Measurements from ENCODE around the gene INSRR. TPM values are rescaled to one million over a fixed set of nuclear protein-coding genes. Genes with fewer than 3 reads are reported as not detected.

INSRR gene
- total RNA-seq, 1 donor from 2014 or later: not detected

- Mint-ChIP-seq H3K27me3 (ENCODE audit: low read depth) (peaks cover 61% of the 10 kb centered on the region), H3K36me3 (ENCODE audit: low read depth) (no peaks in the 10 kb centered on the region), H3K4me3 (ENCODE audit: unreplicated experiment) (no peak overlapping the region), H3K4me1 (ENCODE audit: low read depth) (no peaks in the 10 kb centered on the region), H3K9me3 (ENCODE audit: low read depth) (no peaks in the 10 kb centered on the region), H3K27ac (ENCODE audit: unreplicated experiment) (no peak overlapping the region)
- no peak for DNase-seq (ENCODE audit: low spot score)
- no peak for TF ChIP-seq CTCF (IDR thresholded peaks at IDR 0.05)
Measured at GRCh38 chr1:156832434-156832833, 26.5 kb downstream of the INSRR start.

- no peak overlapping the region for H3K4me3 Mint-ChIP-seq (ENCODE audit: unreplicated experiment)
- H3K36me3 Mint-ChIP-seq (ENCODE audit: low read depth): no peaks in the 10 kb centered on the region
- no peaks in the 10 kb centered on the region for H3K9me3 Mint-ChIP-seq (ENCODE audit: low read depth)
- no peak overlapping the region for H3K27ac Mint-ChIP-seq (ENCODE audit: unreplicated experiment)
- peaks cover 24% of the 10 kb centered on the region for H3K27me3 Mint-ChIP-seq (ENCODE audit: low read depth)
- H3K4me1 Mint-ChIP-seq (ENCODE audit: low read depth): peaks cover 7% of the 10 kb centered on the region
- TF ChIP-seq CTCF (IDR thresholded peaks at IDR 0.05): no peak
- peak; percentile 87 for DNase-seq (ENCODE audit: low spot score)
Measured at GRCh38 chr1:156828400-156829124, 30.4 kb downstream of the INSRR start.

- no peak for TF ChIP-seq CTCF (IDR thresholded peaks at IDR 0.05)
Measured at GRCh38 chr1:156826630-156827029, 32.3 kb downstream of the INSRR start.

GRCh38 chr1:156823210-156823790, 35.6 kb downstream of the INSRR start:
- Mint-ChIP-seq H3K27ac (ENCODE audit: unreplicated experiment) (no peak overlapping the region), H3K4me1 (ENCODE audit: low read depth) (peaks cover 7% of the 10 kb centered on the region), H3K9me3 (ENCODE audit: low read depth) (peaks cover 5% of the 10 kb centered on the region), H3K36me3 (ENCODE audit: low read depth) (no peaks in the 10 kb centered on the region), H3K4me3 (ENCODE audit: unreplicated experiment) (no peak overlapping the region), H3K27me3 (ENCODE audit: low read depth) (peaks cover 21% of the 10 kb centered on the region)
- no peak for TF ChIP-seq CTCF (IDR thresholded peaks at IDR 0.05)
- no peak for DNase-seq (ENCODE audit: low spot score)

More at GRCh38 chr1:156826630-156827029, 32.3 kb downstream of the INSRR start:
- H3K36me3 Mint-ChIP-seq (ENCODE audit: low read depth): no peaks in the 10 kb centered on the region
- H3K9me3 Mint-ChIP-seq (ENCODE audit: low read depth): no peaks in the 10 kb centered on the region
- H3K27me3 Mint-ChIP-seq (ENCODE audit: low read depth): peaks cover 20% of the 10 kb centered on the region
- no peak for DNase-seq (ENCODE audit: low spot score)
- no peak overlapping the region for H3K4me3 Mint-ChIP-seq (ENCODE audit: unreplicated experiment)
- peaks cover 7% of the 10 kb centered on the region for H3K4me1 Mint-ChIP-seq (ENCODE audit: low read depth)
- no peak overlapping the region for H3K27ac Mint-ChIP-seq (ENCODE audit: unreplicated experiment)

- H3K4me3 Mint-ChIP-seq (ENCODE audit: unreplicated experiment): no peak overlapping the region
- no peak for DNase-seq (ENCODE audit: low spot score)
- peaks cover 5% of the 10 kb centered on the region for H3K9me3 Mint-ChIP-seq (ENCODE audit: low read depth)
- H3K36me3 Mint-ChIP-seq (ENCODE audit: low read depth): no peaks in the 10 kb centered on the region
- H3K4me1 Mint-ChIP-seq (ENCODE audit: low read depth): peaks cover 7% of the 10 kb centered on the region
- H3K27me3 Mint-ChIP-seq (ENCODE audit: low read depth): peaks cover 21% of the 10 kb centered on the region
- TF ChIP-seq CTCF (IDR thresholded peaks at IDR 0.05): no peak
- H3K27ac Mint-ChIP-seq (ENCODE audit: unreplicated experiment): no peak overlapping the region
Measured at GRCh38 chr1:156822680-156823079, 36.2 kb downstream of the INSRR start.

Measured in chondrocyte (in vitro differentiated cells).